Stimulated activated CD8-positive, alpha-beta memory T cell treated with anti-CD3 and anti-CD28 coated beads, Interleukin-12 subunit alpha, Interleukin-12 subunit beta, amount 100 ng/mL, for 24 hours (primary cell): ENCODE results near the gene ELN.
A peak's percentile ranks its signal among the peaks of the same experiment; 100 is the strongest.

Source experiments
- DNase-seq: peaks from one replicate; pipeline ENCODE4 v3.0.0-alpha.2; 2020; ENCODE audit errors: extremely low read depth

The ELN gene

GRCh38 chr7:74061840-74062539 lies 34.0 kb downstream of the ELN start:
- peak; percentile 16 for DNase-seq

GRCh38 chr7:74063223-74063641 lies 35.3 kb downstream of the ELN start:
- no peak for DNase-seq

- DNase-seq = no peak
Measured at GRCh38 chr7:74063646-74064045, 35.7 kb downstream of the ELN start.

- DNase-seq = no peak
Measured at GRCh38 chr7:74064696-74065095, 36.7 kb downstream of the ELN start.

- no peak for DNase-seq
Measured at GRCh38 chr7:74066626-74067025, 38.7 kb downstream of the ELN start.

- no peak for DNase-seq
Measured at GRCh38 chr7:74068378-74069085, 40.6 kb downstream of the ELN start.

GRCh38 chr7:74069086-74069541 lies 41.1 kb downstream of the ELN start:
- no peak for DNase-seq

GRCh38 chr7:74069790-74070618 lies 42.0 kb downstream of the ELN start:
- DNase-seq = no peak

GRCh38 chr7:74070619-74070921 lies 42.6 kb downstream of the ELN start:
- DNase-seq = no peak

- DNase-seq = no peak
Measured at GRCh38 chr7:74071121-74071520, 43.1 kb downstream of the ELN start.

- no peak for DNase-seq
Measured at GRCh38 chr7:74074770-74075169, 46.8 kb downstream of the ELN start.

GRCh38 chr7:74078461-74078860 lies 50.5 kb downstream of the ELN start:
- no peak for DNase-seq

- DNase-seq = no peak
Measured at GRCh38 chr7:74082770-74083116, 54.8 kb downstream of the ELN start.

- DNase-seq = peak; percentile 59
Measured at GRCh38 chr7:74083117-74083876, 55.3 kb downstream of the ELN start, which contains the start of gene LIMK1. Gene LIMK1 (plus strand): TSS chr7:74083804. CDS start chr7:74083991, 187 bp downstream.

GRCh38 chr7:74083928-74084721 lies 56.2 kb downstream of the ELN start:
- no peak for DNase-seq

GRCh38 chr7:74084722-74085578 lies 57.0 kb downstream of the ELN start:
- DNase-seq = no peak

- DNase-seq = no peak
Measured at GRCh38 chr7:74087791-74088453, 59.9 kb downstream of the ELN start.

GRCh38 chr7:74092321-74092963 lies 64.5 kb downstream of the ELN start:
- no peak for DNase-seq

GRCh38 chr7:74092964-74093471 lies 65.0 kb downstream of the ELN start:
- no peak for DNase-seq
